ENCODE data around the gene PDX1.

Gene PDX1

GRCh38 chr13:27919934-27920676 is at the start of gene PDX1:
TSS of gene PDX1 (plus strand) at chr13:27920000. CDS start at chr13:27920139, 139 bp downstream.
- no peak for DNase-seq

- no peak for DNase-seq
These were observed 41.5 kb upstream of the PDX1 start for GRCh38 chr13:27878274-27878673.

- no peak for DNase-seq
These were observed 30.3 kb upstream of the PDX1 start for GRCh38 chr13:27889471-27889870.

GRCh38 chr13:27896726-27897125 is 23.1 kb upstream of the PDX1 start:
- no peak for DNase-seq

- DNase-seq, result no peak
These were observed 15.1 kb upstream of the PDX1 start for GRCh38 chr13:27904719-27905118.

GRCh38 chr13:27905650-27906049 is 14.2 kb upstream of the PDX1 start:
- no peak for DNase-seq

- DNase-seq, result no peak
These were observed 12.5 kb upstream of the PDX1 start for GRCh38 chr13:27907121-27907787.

- DNase-seq, result no peak
These were observed 10.4 kb upstream of the PDX1 start for GRCh38 chr13:27909378-27909777.

- no peak for DNase-seq
These were observed 8.3 kb upstream of the PDX1 start for GRCh38 chr13:27911521-27911920.

GRCh38 chr13:27913160-27913559 is 6.6 kb upstream of the PDX1 start:
- no peak for DNase-seq

GRCh38 chr13:27915301-27916207 is 4.2 kb upstream of the PDX1 start:
- DNase-seq, result no peak

- DNase-seq, result no peak
These were observed 2.5 kb upstream of the PDX1 start for GRCh38 chr13:27917121-27917947.

GRCh38 chr13:27918041-27918917 is 1.5 kb upstream of the PDX1 start:
- no peak for DNase-seq

- no peak for DNase-seq
These were observed 712 bp upstream of the PDX1 start for GRCh38 chr13:27918918-27919658.

- DNase-seq, result no peak
These were observed 204 bp upstream of the PDX1 start for GRCh38 chr13:27919659-27919933.

- DNase-seq, result no peak
These were observed 1.0 kb downstream of the PDX1 start for GRCh38 chr13:27920677-27921420.

- DNase-seq, result no peak
These were observed 1.7 kb downstream of the PDX1 start for GRCh38 chr13:27921421-27921960.

GRCh38 chr13:27921961-27922882 is 2.4 kb downstream of the PDX1 start:
- no peak for DNase-seq

Data from Kasumi-1 (cell line).